Stimulated activated CD4-positive, alpha-beta T cell treated with anti-CD3 and anti-CD28 coated beads, Interleukin-2, amount 100 ng/mL, for 24 hours (primary cell): ENCODE results near the gene UNC45A.

Experiments used
- DNase-seq, 2 donors: peaks; one replicate each; pipeline ENCODE4 v3.0.0-alpha.2; 2020

Gene UNC45A

DNA sequence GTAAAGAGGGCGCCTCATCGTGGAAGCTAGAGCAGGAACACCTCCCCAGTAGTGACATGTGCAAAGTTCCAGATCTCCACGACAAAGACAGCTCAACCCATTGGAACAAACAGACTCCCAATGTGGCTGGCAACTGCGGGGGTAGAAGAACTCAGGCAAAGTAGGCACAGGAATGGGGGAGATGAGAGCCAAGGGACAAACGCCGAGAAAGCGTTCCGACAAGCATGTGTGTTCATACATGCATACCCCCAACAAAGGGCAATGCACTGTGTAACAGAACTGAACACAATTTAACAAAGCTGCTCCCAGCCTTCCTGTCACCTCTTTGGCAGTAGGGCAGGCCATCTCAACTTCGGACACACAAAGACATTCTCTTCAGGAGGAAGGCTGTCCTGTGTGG is 31.2 kb downstream of the UNC45A start:
- DNase-seq: no peak

DNA sequence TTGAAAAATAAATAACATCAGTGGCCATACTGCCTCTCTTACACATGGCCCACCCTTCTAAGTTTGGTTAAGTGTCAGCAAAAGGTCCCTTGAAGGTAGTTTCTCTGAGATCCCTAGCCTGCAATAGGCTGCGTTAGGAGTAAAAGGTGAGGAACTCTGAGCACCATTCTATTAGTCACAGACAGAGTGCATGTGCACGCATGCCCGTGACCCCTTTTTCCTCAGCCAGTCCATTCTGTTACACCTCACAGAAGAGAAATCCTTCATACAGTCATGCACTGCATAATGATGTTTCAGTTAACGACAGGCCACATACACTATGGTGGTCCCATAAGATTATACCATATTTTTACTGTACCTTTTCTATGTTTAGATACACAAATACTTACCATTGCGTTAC is 32.1 kb downstream of the UNC45A start:
- no peak for DNase-seq

DNA sequence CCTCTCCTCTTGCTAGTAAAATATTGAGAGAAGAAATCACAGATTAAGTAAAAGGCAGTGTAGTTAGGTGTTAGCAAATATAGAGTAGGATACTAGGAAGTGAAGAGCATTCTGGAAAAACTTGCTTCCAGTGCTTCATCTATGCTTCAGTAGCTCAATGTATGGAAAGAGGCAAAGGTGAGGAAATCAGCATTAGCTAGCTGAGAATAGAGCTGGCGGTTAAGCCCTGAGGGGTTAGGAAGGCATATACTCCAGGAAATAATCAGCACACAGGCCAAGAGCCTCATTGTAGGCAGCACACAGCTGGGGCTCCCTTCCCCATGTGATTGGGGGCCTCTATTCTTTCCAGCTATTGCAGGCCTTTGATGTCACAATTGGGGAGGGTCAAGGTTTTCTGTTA is 33.3 kb downstream of the UNC45A start:
- no peak for DNase-seq

DNA sequence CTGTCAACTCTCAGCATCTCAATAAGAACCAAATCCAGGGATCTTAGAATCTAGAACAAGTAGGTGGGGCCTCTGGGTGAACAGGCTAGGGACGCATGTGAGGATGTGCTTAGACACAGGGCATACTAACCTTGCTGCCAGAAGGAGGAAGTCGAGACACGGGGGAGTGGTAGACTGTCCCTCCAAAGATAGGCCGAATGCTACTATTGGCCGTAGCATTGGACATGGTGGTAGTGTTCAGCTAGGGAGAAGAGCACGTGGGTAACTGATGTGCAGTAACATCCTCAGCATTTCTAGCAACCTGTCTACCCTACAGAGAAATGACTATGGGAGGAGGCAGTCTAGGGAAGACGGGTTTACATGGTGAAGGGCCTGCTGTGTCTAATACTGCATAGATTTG is 35.2 kb downstream of the UNC45A start:
- no peak for DNase-seq

DNA sequence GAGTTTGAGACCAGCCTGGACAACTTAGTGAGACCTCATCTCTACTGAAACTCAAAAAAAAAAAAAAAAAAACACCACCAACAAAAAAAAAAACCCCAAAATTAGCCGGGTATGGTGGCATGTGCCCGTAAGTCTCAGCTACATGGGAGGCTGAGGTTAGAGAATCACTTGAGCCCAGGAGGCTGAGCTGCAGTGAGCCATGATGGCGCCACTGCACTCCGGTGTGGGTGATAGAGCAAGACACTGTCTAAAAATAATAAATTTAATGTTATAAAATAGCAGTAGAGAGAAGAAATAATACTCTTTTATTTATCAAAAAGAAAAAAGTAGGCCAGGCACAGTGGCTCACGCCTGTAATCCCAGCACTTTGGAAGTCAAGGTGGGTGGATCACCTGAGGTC is 37.0 kb downstream of the UNC45A start:
- no peak for DNase-seq

DNA sequence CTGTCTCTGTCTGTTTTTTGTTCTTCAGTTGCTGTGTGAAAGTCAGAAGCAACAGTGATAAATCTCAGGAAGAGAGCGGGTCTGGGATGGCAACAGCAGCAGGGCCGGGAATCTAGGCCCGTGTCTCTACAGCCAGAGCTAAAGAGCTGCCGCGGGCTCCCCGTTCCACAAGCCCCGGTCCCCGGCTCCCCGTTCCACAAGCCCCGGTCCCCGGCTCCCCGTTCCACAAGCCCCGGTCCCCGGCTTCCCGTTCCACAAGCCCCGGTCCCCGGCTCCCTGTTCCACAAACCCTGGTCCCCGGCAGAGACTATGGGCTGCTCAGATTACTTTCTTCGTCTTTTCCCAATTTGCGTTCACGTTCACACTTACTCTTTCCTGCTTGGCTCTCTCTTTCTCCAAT is 39.1 kb downstream of the UNC45A start:
- no peak for DNase-seq

DNA sequence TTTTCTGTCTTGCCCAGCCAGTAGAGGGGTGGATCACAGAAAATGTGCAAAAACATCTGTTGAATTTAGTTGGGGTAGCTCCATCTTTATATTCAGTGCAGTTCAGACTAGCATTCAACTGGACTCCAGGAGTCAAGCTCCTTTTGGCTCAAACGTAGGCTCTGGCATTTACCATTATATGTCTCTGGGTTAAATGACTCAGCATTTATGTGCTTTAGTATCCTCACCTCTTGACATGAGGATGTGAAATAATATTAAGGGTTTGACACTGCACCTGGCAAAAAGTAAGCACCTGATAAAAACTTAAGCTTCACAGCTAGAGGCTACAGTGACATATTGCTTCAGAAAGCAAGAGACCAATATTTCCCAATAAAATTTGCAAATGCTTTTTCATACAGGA is 44.5 kb downstream of the UNC45A start:
- DNase-seq: no peak

DNA sequence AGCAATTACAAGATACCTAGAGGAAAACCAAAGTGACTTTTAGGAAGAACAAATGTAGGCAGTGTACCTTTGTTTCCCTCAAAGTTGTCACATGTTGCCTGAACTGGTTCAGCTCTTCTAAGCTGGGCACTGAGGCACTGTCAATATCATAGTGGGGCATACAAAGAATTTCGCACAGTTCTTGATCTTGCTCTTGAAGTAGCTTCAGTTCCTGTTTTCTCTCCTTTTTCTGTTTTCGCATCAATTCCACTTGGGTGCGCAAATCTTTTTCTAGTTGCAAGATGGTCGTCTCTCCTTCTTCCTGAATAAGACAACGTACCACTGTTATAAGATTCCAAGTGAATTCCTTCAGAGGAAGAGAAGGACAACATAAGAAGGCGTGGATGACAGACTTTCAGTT is 46.6 kb downstream of the UNC45A start:
- no peak for DNase-seq

DNA sequence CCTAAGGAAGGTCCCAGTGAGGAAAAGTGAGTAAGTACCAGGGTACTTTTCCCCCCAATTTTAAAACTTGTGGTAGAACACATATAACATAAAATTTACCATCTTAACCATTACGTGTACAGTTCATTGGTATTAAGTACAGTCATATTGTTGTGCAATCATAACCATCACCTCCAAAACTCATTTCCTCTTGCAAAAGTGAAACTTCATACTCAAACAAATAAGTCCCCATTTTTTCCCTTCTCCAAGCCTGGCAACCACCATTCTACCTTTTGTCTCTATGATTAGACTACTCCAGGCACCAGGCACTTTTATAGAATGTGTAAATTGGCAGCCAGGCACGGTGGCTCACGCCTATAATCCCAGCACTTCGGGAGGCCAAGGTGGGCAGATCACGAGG is 47.0 kb downstream of the UNC45A start:
- DNase-seq: no peak

DNA sequence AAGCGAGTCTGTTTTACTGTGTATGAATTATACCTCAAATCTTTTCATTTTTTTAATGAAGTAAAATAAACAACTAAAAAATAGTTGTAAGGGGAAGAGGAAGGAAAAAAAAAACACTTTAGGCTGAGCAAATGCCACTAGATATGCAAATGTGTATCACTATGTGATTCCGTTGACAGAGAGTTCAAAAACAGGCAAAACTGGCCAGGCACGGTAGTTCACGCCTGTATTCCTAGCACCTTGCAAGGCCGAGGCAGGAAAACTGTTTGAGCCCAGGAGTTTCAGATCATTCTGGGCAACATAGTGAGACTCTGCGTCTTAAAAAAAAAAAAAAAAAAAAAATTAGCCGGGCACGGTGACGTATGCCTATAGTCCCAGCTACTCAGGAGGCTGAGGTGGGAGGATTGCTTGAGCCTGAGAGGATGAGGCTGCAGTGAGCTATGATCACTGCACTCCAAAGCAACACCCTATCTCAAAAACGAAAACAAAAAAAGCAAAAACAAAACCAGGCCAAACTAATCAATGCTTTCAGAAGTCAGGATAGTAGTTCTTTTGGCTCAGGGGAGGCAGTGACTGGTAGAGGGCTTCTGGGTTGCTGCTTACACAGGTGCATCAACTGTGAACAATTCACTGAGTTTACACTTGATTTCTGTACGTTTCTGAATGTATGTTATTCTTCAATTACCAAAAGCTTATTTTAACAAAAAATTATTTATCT is 51.9 kb downstream of the UNC45A start:
- no peak for DNase-seq

DNA sequence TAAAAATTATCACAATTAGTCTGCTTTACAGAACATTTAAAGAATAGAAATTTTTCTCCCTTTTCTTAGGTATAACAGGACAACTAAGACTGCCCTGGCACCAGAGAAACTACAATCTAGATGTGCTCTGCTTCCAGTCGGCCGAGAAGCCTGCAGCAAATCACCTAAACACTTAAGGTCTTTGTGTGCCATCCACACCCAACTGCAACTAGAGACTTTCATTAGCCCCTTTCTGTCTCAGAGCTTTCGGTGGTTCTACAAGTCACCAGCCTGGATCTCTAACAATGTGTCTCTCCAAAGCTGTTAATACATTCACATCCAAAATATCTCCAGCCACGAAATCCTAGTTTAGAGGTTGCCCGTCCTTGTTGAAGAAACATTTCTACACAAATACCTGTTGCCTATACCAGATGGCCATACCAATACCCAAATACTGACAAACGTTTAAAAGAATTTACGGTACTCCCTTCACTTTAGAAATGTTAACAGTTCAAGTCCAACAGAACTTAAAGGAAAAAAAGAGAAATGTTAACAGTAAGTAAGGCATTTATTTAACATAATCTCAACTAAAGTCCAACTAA is 52.6 kb downstream of the UNC45A start:
- DNase-seq: no peak

DNA sequence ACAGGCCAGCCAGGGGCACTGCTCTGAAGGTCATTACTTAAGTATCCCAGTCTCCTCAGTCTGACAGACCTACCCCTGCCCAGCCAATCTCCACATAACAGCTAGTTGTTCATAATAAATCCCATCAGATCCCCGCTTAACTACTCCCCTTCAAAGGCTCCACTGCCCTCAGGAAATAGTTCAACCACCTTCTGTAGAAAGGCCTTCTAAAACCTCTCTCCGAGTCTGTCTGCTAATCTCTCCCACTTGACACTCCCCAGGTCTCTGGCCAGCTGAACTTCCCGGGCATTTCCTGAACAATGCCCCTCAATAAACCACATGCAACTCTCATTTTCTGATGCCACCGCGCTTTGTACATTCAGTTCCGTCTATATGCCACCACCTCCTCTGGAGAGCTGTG is 53.2 kb downstream of the UNC45A start:
- no peak for DNase-seq

DNA sequence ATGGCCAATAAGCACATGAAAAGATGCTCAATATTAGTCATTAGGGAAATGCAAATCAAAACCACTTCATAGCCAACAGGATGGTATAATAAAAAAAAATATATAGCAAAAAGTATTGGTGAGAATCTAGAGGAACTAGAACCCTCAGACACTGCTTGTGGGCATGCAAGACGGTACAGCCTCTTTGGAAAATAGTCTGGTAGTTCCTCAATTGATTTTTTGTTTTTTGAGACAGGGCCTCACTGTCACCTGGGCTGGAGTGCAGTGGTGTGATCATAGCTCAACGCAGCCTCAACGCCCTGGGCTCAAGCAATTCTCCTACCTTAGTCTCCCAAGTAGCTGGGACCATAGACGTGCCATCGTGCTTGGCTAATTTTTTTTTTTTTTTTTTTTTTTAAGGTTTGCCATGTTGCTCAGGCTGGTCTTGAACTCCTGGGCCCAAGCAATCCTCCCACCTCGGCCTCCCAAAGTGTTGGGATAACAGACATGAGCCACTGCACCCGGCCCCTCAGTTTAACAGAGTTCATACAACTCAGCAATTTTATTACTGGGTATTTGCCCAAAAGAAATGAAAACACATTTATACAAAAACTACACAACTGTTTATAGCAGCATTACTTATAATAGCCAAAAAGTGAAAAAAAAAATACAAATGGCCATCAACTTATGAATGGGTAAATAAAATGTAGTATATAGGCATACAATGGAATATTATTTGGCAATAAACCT is 54.1 kb downstream of the UNC45A start:
- DNase-seq: no peak

DNA sequence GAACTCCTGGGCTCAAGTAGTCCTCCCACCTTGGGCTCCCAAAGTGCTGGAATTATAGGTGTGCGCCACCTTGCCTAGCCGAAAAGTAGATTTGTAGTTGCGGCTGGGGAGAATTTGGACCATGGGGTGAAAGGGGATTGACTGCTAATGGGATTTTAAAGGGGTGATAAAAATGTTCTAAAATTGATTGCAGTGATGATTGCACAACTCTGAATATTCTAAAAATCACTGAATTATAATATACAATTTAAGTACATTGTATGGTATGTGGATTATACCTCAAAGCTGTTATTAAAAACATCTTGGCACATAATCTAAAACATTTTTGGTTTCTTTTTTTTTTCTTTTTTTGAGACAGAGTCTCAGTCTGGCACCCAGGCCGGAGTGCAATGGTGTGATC is 55.4 kb downstream of the UNC45A start:
- DNase-seq: no peak

DNA sequence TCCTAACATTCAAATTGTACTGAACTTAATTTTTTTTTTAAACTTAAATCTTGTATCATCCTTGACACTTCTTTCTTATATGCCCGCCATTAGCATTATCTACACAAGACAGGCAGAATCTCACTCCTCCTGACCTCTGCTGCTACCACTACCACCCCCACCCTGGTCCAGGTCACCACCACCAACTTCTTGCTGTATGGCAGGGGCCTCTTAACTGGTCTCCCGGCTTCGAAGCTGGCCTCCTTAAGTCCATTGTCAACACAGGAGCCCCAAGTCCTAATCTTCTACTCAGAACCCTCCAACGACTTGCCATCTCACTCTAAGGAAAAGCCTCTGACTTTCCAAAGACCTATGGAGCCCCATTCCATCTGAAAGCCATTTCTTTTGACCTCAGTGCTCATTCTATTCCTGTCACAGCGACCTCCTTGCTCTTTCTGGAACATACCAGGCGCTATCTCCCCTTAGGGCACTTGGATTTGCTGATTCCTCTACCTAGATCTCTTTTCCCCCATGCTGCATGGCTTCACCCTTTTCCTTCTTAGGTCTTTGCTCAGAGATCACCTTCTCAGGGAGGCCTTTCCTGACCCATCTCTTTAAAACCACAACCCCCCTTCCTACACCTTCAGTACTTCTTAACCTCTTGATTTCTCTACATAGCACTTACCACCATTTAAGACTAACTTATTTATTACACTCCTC is 56.7 kb downstream of the UNC45A start:
- DNase-seq: no peak

DNA sequence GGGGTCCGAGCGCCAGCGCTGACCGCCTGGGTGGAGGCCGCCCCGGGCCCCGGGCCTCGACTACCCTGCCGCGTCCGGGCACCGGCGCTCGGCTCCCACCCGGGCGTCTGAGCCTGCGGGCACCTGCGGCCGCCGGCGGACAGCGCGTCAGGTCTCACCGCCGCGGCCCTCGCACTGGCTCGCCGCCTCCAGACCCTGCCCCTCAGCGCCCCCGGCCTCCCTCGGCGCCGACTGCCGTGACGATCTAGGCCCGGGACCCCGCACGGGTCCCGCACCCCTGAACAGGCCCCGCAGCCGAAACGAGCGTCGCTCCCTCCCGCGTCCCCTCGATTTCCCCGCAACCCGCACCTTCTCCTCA is 59.0 kb downstream of the UNC45A start:
- peak in 1 of 2 donors; percentile 29 for DNase-seq

DNA sequence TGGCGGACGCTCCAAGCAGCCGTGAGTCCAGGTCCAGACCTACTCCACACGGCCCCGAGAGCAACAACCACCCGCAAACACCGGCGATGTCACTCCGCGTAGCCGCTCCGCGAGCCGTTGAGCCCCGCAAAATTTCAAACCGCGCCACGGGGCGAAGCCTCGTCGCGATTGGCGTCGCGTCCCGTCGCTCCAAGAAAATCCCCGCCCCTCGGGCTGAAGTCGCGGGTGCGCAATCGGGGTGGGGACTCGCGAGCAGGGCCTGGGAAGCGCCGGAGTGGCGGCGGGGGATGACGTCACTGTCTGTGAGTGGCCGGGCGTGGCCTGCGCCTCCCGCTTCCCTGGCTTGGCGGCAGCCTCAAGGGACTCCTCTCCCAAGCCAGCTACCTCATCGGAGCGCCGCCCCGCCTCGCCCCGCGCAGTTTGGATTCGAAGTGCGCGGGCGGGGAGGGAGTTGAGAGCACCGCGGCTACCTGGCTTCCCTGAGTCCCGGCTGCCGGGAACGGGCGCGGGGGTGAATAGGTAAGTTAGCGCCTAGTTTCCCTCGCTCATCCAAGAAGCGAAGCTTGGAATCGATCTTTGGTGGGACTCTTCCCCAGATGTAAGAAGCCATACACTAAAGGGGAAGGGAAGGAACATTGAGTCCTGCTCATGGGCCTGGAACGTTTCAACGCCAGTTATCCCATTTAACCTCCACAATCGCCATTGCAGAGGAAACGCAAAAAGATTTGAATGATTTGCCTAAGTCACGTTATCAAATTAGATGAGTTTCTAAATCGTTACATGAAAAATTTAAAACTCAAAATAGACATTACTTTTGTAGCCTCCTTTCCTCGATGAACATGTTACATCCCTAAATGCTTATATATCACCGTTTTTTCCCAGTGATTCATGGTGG is 59.6 kb downstream of the UNC45A start, which contains the start of gene PRC1:
Gene PRC1 (minus strand): TSS at position 119 of the 895 bp plus-strand sequence. CDS start 118 bp downstream, at position 1.
- DNase-seq: peak; percentile 98 to 99

DNA sequence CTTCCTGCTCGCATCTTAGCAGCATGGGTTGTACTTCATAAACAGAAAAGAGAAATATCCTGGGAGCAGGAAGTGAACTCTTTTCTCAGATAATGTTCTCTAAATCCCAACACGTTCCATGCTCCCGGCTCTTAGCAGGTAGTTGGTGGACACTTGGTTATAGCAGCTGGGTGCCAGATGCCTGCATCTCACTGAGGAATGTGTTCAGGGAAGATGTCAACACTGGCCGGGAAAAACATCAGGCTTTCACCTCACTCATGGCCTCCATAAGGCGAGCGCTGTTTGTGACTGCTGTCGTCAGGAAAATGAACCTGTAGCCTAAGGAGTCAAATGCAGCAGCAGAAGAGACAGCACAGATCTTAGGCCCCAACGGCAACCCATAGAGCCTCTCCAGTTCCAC is 63.7 kb downstream of the UNC45A start:
- no peak for DNase-seq

DNA sequence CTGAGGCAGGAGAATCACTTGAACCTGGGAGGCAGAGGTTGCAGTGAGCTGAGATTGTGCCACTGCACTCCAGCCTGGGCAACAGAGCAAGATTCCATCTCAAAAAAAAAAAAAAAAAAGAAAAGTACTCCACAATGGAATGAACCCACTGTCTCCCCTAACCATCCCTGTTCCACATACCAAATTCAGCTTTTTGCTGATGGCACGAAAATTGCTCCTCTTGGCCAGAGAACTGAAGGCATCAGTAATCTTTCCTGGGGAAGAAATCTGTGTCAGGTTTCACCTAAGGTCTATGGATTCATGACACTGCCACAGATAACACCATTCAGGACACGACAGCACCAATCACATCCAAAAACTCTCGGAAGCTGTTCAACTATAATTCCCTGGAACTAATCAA is 66.1 kb downstream of the UNC45A start:
- DNase-seq: no peak
